Adrenal gland (tissue), 12 donors: Measurements from ENCODE around the gene ZNF438. TPM values are rescaled to one million over a fixed set of nuclear protein-coding genes. Genes with fewer than 3 reads are reported as not detected.

Experiments
- DNase-seq, 7 donors: peaks; one replicate each; pipeline ENCODE4 v3.0.0-alpha.2; 2019 to 2020
- H3K27ac ChIP-seq, 5 donors: fragments of 200-600 bp; sonication (generic) in 4 of 5; 1 replicate in 3 of 5; 2 replicates in 2 of 5; pipeline versions ENCODE4 v1.5.1 to v1.8.0; 2016 to 2020; ENCODE audit warnings: mild to moderate bottlenecking in 1 of 5
- H3K27me3 ChIP-seq: fragments of 200-600 bp; 2 replicates; pipeline ENCODE4 v1.8.0; 2021
- H3K36me3 ChIP-seq, 2 donors: fragments of 200-600 bp; replicated peaks in 1 of 2; 1 replicate in 1 of 2; 2 replicates in 1 of 2; pipeline versions ENCODE4 v1.5.1 to v1.8.0; 2018 to 2022
- H3K4me1 ChIP-seq, 2 donors: fragments of 200-600 bp; replicated peaks in 1 of 2; 1 replicate in 1 of 2; 2 replicates in 1 of 2; pipeline versions ENCODE4 v1.5.1 to v1.8.0; 2018 to 2021
- H3K4me3 ChIP-seq, 4 donors: fragments of 200-600 bp; sonication (generic) in 3 of 4; one replicate each; pipeline ENCODE4 v1.5.1; 2016 to 2018
- H3K9me3 ChIP-seq, 3 donors: fragments of 200-600 bp; sonication (generic) in 1 of 3; replicated peaks in 1 of 3; 1 replicate in 2 of 3; 2 replicates in 1 of 3; pipeline versions ENCODE4 v1.5.1 to v1.8.0; 2016 to 2021
- CTCF ChIP-seq, 6 experiments: fragments of 450-650 bp in 4 of 6; fragments of 200-600 bp in 2 of 6; sonication (generic) in 1 of 6; IDR thresholded peaks; 1 replicate in 5 of 6; 2 replicates in 1 of 6; pipeline versions ENCODE4 v1.5.1 to v1.8.0; 2016 to 2021; ENCODE audit warnings: antibody characterized with exemption in 6 of 6, mild to moderate bottlenecking in 2 of 6, moderate library complexity in 1 of 6
- POLR2A ChIP-seq, 2 donors: fragments of 450-650 bp; IDR thresholded peaks; one replicate each; pipeline ENCODE4 v1.6.1; 2017; ENCODE audit warnings: antibody characterized with exemption in 2 of 2, mild to moderate bottlenecking in 2 of 2, moderate library complexity in 1 of 2
- WGBS, 4 donors: extraction: QIAGEN DNeasy Blood & Tissue Kit in 2 of 4; methylation state at CpG; one replicate each; pipeline versions ENCODE4 v1.1.5 to v1.1.7; 2013 to 2017; 5-methylcytosine and 5-hydroxymethylcytosine counted together
- intact Hi-C, 2 donors: fragments of 100-400 bp; cut with DNase I; formaldehyde crosslinking; loops; one replicate each; pipeline versions ENCODE4 v1.14.1 to v1.15.0; 2022 to 2023
- polyA plus RNA-seq, 3 donors: library from polyadenylated mRNA; stranded (reverse); fragments of 200-250 nt in 2 of 3; fragments of 350-450 nt in 1 of 3; fragmentation: Illumina TruSeq in 1 of 3; extraction: RNeasy Lipid Tissue Mini Kit (QIAGEN cat#74804) in 1 of 3; gene quantifications; one replicate each; pipeline ENCODE4 v1.2.3, GENCODE V29; 2013 to 2014
- total RNA-seq, 9 donors: library from RNA; depleted of rRNA in 4 of 9; stranded (reverse); fragments of >200 nt in 4 of 9; fragments of 120-200 nt in 1 of 9; fragmentation: NEBNext Ultra II Directional in 1 of 9; extraction: Animal tissue kit (Norgen Biotek cat#: 25700) in 1 of 9; gene quantifications; one replicate each; pipeline versions ENCODE4 v1.1.0 to v1.2.4, GENCODE V29; 2013 to 2023
- donor health status: healthy with polysubstance abuse.
- donor health status: Bipolar disorder and iron deficiency.
- donor health status: DM: yes; HTN: yes; CAD: no.
- donor health status: DM: no; HTN: no; CAD: no.
- donor health status: DM: no; HTN: no; CAD: no.
- donor health status: DM: yes; HTN: yes; CAD: no.

The ZNF438 gene
- total and polyA plus RNA-seq, 12 donors, result 3.4 to 15.5 (median 5.7) TPM

- no peak for TF ChIP-seq CTCF (IDR thresholded peaks at IDR 0.05)
- TF ChIP-seq POLR2A (IDR thresholded peaks at IDR 0.05), result no peak
- Histone ChIP-seq H3K36me3 (no peaks in the 10 kb centered on the region), H3K4me3 (no peak overlapping the region), H3K27me3 (no peaks in the 10 kb centered on the region), H3K27ac (no peak overlapping the region), H3K9me3 (no peaks in the 10 kb centered on the region), H3K4me1 (no peaks in the 10 kb centered on the region)
- 63 to 85% (median 68%) methylated on average over 5 to 6 of the region's 6 CpGs for WGBS, 4 donors
- no peak for DNase-seq
- intact Hi-C loops, result no loop called here
Measured at GRCh38 chr10:31071232-31072005, 39.8 kb upstream of the ZNF438 start.

DNA sequence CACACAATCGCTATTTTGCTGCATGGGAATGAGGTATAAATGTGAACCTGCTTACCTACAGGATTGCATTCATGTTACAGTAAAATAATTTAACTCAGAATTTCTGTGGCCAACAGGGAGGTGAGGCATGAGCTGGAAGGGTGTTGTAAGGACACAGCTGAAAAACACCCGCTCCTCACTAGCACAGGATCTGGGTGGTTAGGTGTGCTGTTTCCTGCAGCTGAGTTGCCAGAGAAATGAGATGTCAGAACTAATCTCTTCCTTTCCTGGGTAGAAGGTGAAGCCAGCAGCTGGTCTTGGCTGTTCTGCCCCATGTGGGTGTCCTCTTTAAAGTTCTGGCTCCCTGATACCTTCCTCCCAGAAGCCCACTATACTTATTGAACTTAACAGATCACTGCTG is 39.0 kb upstream of the ZNF438 start:
- Histone ChIP-seq H3K9me3 (no peaks in the 10 kb centered on the region), H3K27ac (no peak overlapping the region), H3K27me3 (no peaks in the 10 kb centered on the region), H3K4me1 (no peaks in the 10 kb centered on the region), H3K4me3 (no peak overlapping the region), H3K36me3 (no peaks in the 10 kb centered on the region)
- no peak for DNase-seq
- intact Hi-C loops, result no loop called here
- 76 to 84% (median 81%) methylated on average over 2 of the region's 2 CpGs for WGBS, 4 donors
- TF ChIP-seq CTCF (IDR thresholded peaks at IDR 0.05), result no peak
- no peak for TF ChIP-seq POLR2A (IDR thresholded peaks at IDR 0.05)

DNA sequence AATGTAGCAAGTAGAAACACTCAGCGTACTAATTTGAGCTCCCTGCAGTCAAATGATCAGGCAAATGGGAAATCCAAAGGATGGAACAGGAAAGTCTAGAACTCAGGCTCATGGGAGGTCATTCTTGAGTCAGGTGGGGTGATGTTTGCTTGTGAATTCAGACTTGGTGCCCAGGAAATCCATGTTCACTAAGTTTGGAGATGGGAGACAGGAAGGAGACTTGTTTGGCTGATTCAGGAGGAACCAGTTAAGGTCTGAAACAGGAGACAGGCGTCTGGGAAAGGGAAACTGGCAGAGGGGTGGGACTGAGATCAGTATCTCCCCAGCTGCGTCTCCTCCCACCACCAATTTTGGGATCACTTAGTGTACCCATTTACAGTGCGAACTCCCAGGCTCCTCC is 38.4 kb upstream of the ZNF438 start:
- Histone ChIP-seq H3K27ac (no peak overlapping the region), H3K36me3 (no peaks in the 10 kb centered on the region), H3K4me3 (no peak overlapping the region), H3K27me3 (no peaks in the 10 kb centered on the region), H3K9me3 (no peaks in the 10 kb centered on the region), H3K4me1 (no peaks in the 10 kb centered on the region)
- intact Hi-C loops, result no loop called here
- 42 to 68% (median 54%) methylated on average over 4 of the region's 4 CpGs for WGBS, 4 donors
- no peak for DNase-seq
- TF ChIP-seq POLR2A (IDR thresholded peaks at IDR 0.05) (no peak), CTCF (IDR thresholded peaks at IDR 0.05) (no peak)

- no peak for TF ChIP-seq POLR2A (IDR thresholded peaks at IDR 0.05)
- no peak for TF ChIP-seq CTCF (IDR thresholded peaks at IDR 0.05)
- no peak for DNase-seq
Measured at GRCh38 chr10:31069411-31069810, 37.7 kb upstream of the ZNF438 start.

More at GRCh38 chr10:31069411-31069810, 37.7 kb upstream of the ZNF438 start:
- no peaks in the 10 kb centered on the region for H3K27me3 ChIP-seq
- H3K4me3 ChIP-seq, result no peak overlapping the region
- no peaks in the 10 kb centered on the region for H3K36me3 ChIP-seq
- H3K9me3 ChIP-seq, result no peaks in the 10 kb centered on the region
- WGBS, 4 donors, result 75 to 93% (median 90%) methylated on average over 3 of the region's 3 CpGs
- intact Hi-C loops, result no loop called here
- H3K27ac ChIP-seq, result no peak overlapping the region
- H3K4me1 ChIP-seq, result no peaks in the 10 kb centered on the region
